NB4 (cell line): ENCODE data around the gene NADK2.

ENCODE experiments used
- MYC ChIP-seq: IDR thresholded peaks from 2 replicates; pipeline ENCODE4 v1.6.1; 2011; ENCODE audit warnings: low read depth, low read length
- TF ChIP-seq, protein P1 (sequence below): IDR thresholded peaks from one replicate; pipeline ENCODE4 v1.5.1; 2012; ENCODE audit warnings: low read depth, low read length
- TF ChIP-seq, protein P2 (sequence below): IDR thresholded peaks from 2 replicates; pipeline ENCODE4 v1.6.1; 2011; ENCODE audit warnings: low read depth, low read length

DNA sequence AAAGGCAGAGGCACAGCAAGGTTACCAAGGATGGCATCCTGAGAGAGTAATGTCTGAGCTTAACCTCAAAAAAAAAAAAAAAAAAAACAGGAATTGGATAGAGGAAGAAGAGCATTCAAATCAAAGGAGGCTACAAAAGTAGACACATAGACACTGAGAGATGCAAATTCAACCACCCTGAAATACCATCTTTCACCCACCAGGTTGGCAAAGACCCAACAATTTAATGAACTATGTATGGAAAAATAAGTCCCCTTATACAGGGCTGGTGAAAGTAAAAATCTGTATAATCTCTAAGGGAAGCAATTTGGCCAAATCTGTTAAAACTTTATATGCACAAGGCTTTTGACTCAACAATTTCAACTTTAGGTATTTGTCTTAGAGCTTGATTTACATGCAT, 4.9 kb downstream of the NADK2 start:
- TF ChIP-seq, protein P1, sequence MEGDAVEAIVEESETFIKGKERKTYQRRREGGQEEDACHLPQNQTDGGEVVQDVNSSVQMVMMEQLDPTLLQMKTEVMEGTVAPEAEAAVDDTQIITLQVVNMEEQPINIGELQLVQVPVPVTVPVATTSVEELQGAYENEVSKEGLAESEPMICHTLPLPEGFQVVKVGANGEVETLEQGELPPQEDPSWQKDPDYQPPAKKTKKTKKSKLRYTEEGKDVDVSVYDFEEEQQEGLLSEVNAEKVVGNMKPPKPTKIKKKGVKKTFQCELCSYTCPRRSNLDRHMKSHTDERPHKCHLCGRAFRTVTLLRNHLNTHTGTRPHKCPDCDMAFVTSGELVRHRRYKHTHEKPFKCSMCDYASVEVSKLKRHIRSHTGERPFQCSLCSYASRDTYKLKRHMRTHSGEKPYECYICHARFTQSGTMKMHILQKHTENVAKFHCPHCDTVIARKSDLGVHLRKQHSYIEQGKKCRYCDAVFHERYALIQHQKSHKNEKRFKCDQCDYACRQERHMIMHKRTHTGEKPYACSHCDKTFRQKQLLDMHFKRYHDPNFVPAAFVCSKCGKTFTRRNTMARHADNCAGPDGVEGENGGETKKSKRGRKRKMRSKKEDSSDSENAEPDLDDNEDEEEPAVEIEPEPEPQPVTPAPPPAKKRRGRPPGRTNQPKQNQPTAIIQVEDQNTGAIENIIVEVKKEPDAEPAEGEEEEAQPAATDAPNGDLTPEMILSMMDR, result no peak
- no peak for TF ChIP-seq MYC
- TF ChIP-seq, protein P2, sequence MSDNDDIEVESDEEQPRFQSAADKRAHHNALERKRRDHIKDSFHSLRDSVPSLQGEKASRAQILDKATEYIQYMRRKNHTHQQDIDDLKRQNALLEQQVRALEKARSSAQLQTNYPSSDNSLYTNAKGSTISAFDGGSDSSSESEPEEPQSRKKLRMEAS, result no peak
